Ovary (tissue), 3 donors: ENCODE data around the gene MAP3K9.

Source experiments
- EP300 ChIP-seq: sonication (generic); formaldehyde crosslinking; IDR thresholded peaks from one replicate; pipeline ENCODE4 v1.6.1; 2017; ENCODE audit warnings: antibody characterized with exemption
- POLR2A ChIP-seq: fragments of 450-650 bp; IDR thresholded peaks from one replicate; pipeline ENCODE4 v1.6.1; 2017; ENCODE audit warnings: antibody characterized with exemption, mild to moderate bottlenecking, moderate library complexity
- TF ChIP-seq, protein P1 (sequence below), 3 donors: fragments of 450-650 bp in 2 of 3; fragments of 200-600 bp in 1 of 3; IDR thresholded peaks; one replicate each; pipeline versions ENCODE4 v1.5.1 to v1.8.0; 2016 to 2022; ENCODE audit warnings: antibody characterized with exemption in 3 of 3, mild to moderate bottlenecking in 1 of 3
- donor health status: DM: no; HTN: no; CAD: no.

DNA sequence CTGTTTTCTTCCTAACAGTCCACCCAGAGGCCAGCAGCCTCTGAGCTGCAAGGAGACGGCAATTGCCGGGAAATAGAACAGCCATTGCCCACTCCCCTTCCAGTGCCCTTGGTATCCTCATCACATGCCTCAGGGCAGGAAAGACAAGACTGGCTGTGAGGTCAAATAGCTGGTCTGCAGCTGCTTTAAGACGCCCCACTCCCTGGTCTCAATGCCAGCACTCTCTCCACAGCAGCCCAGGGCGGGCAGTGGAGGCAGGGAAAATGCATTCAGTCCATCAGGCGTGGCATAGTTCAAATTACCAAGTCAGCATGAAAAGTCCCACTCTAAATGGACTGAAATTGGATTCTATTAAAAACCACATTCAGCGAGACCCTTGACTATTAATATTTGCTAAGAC, 132.0 kb downstream of the MAP3K9 start:
- TF ChIP-seq, protein P1, sequence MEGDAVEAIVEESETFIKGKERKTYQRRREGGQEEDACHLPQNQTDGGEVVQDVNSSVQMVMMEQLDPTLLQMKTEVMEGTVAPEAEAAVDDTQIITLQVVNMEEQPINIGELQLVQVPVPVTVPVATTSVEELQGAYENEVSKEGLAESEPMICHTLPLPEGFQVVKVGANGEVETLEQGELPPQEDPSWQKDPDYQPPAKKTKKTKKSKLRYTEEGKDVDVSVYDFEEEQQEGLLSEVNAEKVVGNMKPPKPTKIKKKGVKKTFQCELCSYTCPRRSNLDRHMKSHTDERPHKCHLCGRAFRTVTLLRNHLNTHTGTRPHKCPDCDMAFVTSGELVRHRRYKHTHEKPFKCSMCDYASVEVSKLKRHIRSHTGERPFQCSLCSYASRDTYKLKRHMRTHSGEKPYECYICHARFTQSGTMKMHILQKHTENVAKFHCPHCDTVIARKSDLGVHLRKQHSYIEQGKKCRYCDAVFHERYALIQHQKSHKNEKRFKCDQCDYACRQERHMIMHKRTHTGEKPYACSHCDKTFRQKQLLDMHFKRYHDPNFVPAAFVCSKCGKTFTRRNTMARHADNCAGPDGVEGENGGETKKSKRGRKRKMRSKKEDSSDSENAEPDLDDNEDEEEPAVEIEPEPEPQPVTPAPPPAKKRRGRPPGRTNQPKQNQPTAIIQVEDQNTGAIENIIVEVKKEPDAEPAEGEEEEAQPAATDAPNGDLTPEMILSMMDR (IDR thresholded peaks at IDR 0.05) = no peak
- TF ChIP-seq POLR2A (no peak), EP300 (no peak)
